GM18867 (cell line): ENCODE measurements around the gene FTSJ1.
"Not testable (repeated sequence)": the region's sequence is repeated elsewhere in the genome, so short reads cannot be mapped to it uniquely, and the experiment has no call there.

Experiments
- ATAC-seq: cut with Tn5 transposase; IDR thresholded peaks from one replicate; pipeline ENCODE4 v1.9.1; 2021; ENCODE audit warnings: mild to moderate bottlenecking, moderate library complexity; ENCODE audit not compliant: unreplicated experiment

The FTSJ1 gene

GRCh38 chrX:48520976-48521352, 45.0 kb downstream of the FTSJ1 start:
- no peak for ATAC-seq

GRCh38 chrX:48521353-48522243, 45.6 kb downstream of the FTSJ1 start, which contains the start of gene EBP:
EBP (plus strand) TSS chrX:48521808; CDS start chrX:48523772, 1,964 bp downstream.
- peak; percentile 97 for ATAC-seq

GRCh38 chrX:48522291-48522690, 46.3 kb downstream of the FTSJ1 start:
- ATAC-seq, result no peak

GRCh38 chrX:48523682-48524081, 47.7 kb downstream of the FTSJ1 start:
- ATAC-seq, result no peak

- not testable (repeated sequence) for ATAC-seq
These were observed 49.9 kb downstream of the FTSJ1 start for GRCh38 chrX:48525853-48526252.

- no peak for ATAC-seq
These were observed 54.7 kb downstream of the FTSJ1 start for GRCh38 chrX:48530736-48531135.

- ATAC-seq, result no peak
These were observed 55.5 kb downstream of the FTSJ1 start for GRCh38 chrX:48531358-48531959.

GRCh38 chrX:48532161-48532560, 56.2 kb downstream of the FTSJ1 start:
- ATAC-seq, result no peak

- ATAC-seq, result no peak
These were observed 57.2 kb downstream of the FTSJ1 start for GRCh38 chrX:48533165-48533564.
